Occipital lobe (tissue), 1 donor: ENCODE data around the gene KRT16. TPM values are rescaled to one million over a fixed set of nuclear protein-coding genes. Genes with fewer than 3 reads are reported as not detected.

ENCODE experiments used
- total RNA-seq: library from RNA; depleted of rRNA; stranded (reverse); fragments of >200 nt; gene quantifications from one replicate; pipeline ENCODE4 v1.2.3, GENCODE V29; 2014

Gene KRT16
- total RNA-seq, 1 donor from 2014 or later: not detected

Other genes starting within 250 kb of the KRT16 start
- not detected for gene KRT33B, start 243.0 kb downstream of the KRT16 start, total RNA-seq
- 0.31 TPM for gene KRT34, start 230.5 kb downstream of the KRT16 start, total RNA-seq
- 0.47 TPM for gene KRT31, start 215.2 kb downstream of the KRT16 start, total RNA-seq
- not detected for gene KRT37, start 188.2 kb downstream of the KRT16 start, total RNA-seq
- not detected for gene KRT38, start 171.8 kb downstream of the KRT16 start, total RNA-seq
- gene KRT32, start 145.4 kb downstream of the KRT16 start, total RNA-seq: not detected
- not detected for gene KRT35, start 131.6 kb downstream of the KRT16 start, total RNA-seq
- not detected for gene KRT36, start 122.9 kb downstream of the KRT16 start, total RNA-seq
- 0.78 TPM for gene KRT13, start 107.2 kb downstream of the KRT16 start, total RNA-seq
- 0.16 TPM for gene KRT15, start 93.9 kb downstream of the KRT16 start, total RNA-seq
- 11.4 TPM for gene KRT19, start 84.5 kb downstream of the KRT16 start, total RNA-seq
- not detected for gene KRT9, start 40.7 kb downstream of the KRT16 start, total RNA-seq
- 0.31 TPM for gene KRT14, start 25.9 kb downstream of the KRT16 start, total RNA-seq
- gene KRT17, start 11.8 kb upstream of the KRT16 start, total RNA-seq: 0.31 TPM
- gene EIF1, start 76.1 kb upstream of the KRT16 start, total RNA-seq: 95.5 TPM
- gene GAST, start 99.6 kb upstream of the KRT16 start, total RNA-seq: not detected
- gene HAP1, start 121.9 kb upstream of the KRT16 start, total RNA-seq: 0.16 TPM
- gene JUP, start 173.9 kb upstream of the KRT16 start, total RNA-seq: 37.4 TPM
- gene P3H4, start 199.2 kb upstream of the KRT16 start, total RNA-seq: 10.3 TPM
- gene FKBP10, start 200.2 kb upstream of the KRT16 start, total RNA-seq: 11.2 TPM
- gene NT5C3B, start 223.5 kb upstream of the KRT16 start, total RNA-seq: 85.8 TPM
- not detected for gene KLHL10, start 225.1 kb upstream of the KRT16 start, total RNA-seq